CD4-positive, alpha-beta T cell treated with Interleukin-4 for 1 hour (primary cell): ENCODE data around the gene LEFTY2.
"Not testable (repeated sequence)": the region's sequence is repeated elsewhere in the genome, so short reads cannot be mapped to it uniquely, and the experiment has no call there.

Experiments used
- DNase-seq, 2 donors: peaks; one replicate each; pipeline ENCODE4 v3.0.0-alpha.2; 2020 to 2022

The LEFTY2 gene

DNA sequence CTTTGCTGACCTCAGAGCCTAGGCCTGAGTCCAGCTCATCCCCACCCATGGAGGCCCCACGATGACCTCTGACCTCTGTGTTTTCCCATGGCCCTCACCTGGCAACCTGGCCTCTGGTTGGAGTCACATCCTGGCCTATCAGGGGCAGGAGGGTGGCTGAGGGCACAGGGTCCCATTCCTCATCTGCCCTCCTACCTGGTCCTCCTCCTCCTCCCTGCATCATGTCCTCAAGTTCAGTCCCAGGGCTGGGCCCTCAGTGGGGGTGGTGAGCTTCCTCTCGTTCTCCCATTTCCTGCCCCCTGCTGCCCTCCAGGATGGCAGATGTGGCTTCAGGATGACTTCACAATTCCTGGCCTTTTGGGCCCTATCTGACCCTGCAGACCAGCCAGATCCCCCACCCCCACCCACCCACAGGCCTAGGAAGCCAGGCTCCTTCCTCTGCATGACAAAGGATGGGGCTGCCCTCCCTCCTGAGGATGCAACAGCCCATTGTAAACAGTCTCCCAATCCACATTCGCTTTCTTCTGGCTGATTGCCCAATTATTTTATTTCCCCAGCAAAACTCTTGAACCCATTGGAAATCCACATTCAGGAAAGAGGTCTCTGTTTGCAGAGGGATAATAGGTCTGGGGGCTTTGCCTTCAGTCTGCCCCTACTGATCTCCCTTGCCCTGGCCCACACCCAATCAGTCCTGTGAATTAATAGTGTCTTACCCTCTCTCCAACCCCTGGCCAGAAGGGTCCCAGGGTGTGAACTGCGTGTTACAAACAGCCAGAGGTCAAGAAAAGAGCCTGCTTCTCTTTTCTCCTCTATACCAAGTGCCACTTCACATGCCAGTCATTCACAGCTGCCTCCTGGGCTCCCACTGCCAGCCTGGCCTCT is 41.7 kb downstream of the LEFTY2 start:
- no peak for DNase-seq

DNA sequence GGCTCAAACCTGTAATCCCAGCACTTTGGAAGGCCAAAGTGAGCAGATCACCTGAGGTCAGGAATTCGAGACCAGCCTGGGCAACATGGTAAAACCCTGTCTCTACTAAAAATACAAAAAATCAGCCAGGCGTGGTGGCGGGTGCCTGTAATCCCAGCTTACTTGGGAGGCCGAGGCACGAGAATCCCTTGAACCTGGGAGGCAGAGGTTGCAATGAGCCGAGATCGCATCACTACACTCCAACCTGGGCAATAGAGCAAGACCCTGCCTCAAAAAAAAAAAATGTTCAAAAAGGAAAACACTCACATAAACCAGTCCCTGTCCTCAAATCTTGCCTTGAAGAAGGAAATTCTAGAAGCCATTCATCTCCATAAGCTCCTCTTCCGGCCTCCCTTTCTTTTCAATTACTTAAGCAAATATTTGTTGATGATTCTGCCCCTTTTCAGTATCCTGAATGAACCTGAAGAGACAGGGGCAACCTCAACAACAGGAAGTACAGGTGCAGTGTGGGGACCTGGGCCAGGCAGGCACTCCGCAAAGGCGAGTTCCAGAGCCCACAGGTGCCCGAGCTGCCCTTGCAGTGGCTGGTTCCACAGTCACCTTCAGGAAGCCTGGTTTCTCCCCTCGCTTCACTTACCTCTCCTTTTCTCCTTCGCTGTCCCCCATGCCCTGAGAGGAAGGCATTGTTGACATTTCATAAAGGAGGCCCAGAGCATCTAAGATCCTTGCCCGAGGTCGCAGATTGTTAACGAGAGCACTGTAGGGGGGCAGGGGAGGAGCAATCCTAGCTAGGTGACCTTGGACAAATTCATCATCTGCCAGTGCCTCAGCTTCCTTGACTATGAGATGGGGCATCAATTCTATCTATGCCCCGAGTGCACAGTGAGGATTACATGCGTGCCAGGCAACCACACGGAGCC is 43.2 kb downstream of the LEFTY2 start:
- peak; percentile 48 to 49 for DNase-seq

DNA sequence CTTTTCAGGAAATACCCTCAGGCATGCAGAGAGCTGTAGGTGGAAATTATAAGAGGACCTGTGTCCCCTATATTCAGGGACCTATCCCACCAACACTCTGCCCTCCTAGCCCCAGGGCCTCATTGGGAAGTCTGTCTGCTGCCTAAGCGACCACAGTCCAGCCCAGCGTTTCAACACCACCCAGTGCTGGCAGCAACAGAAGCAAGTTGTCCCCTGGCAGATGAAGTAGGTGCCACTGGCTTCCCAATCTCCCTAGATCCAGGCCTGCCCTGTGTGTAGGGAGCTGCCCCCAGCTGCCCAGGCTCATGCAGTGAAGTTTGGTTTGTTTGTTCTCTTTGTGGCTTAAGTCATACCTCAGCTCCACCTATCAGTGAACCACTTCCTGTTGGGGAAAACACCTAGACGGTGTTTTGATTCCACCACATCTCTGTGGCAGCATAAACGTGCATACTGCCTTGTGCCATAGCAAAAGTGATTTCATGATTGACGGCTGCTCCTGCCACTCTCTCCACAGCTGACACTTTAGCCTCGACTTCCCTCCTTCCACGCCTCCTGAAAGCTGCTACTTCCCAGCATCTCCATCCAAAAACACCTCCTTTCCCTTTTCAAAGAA is 44.0 kb downstream of the LEFTY2 start:
- peak; percentile 87 to 89 for DNase-seq

DNA sequence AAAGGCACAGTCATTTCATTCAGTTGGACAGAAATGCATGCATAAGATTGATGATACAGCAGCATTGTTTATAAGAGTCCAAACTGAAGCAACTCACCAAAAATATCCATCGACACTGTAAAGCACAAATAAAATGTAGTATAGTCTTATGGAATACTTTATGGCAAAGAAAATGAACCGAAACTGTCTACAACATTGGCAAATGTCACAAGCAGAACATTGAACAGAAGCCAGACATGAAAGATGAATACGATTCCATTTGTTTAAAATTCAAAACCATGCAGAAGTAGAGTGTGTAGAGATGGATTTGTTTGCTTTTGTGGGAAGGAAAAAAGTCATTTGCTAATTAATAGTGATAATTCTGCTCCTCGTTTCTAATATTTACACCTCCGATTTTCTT is 44.5 kb downstream of the LEFTY2 start:
- no peak for DNase-seq

DNA sequence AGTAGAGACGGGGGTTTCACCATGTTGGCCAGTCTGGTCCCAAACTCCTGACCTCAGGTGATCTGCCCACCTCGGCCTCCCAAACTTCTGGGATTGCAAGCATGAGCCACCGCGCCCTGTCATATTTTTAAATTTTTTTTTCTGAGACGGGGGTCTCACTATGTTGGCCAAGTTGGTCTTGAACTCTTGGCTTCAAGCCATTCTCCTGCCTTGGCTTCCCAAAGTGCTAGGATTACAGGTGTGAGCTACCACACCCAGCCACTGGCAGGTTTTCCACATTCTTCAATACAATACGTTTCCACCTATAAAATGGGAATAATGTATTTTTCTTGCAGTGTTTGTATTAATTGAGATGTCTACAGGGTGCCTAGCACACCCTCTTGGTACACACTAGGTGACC is 48.7 kb downstream of the LEFTY2 start:
- DNase-seq, result no peak

DNA sequence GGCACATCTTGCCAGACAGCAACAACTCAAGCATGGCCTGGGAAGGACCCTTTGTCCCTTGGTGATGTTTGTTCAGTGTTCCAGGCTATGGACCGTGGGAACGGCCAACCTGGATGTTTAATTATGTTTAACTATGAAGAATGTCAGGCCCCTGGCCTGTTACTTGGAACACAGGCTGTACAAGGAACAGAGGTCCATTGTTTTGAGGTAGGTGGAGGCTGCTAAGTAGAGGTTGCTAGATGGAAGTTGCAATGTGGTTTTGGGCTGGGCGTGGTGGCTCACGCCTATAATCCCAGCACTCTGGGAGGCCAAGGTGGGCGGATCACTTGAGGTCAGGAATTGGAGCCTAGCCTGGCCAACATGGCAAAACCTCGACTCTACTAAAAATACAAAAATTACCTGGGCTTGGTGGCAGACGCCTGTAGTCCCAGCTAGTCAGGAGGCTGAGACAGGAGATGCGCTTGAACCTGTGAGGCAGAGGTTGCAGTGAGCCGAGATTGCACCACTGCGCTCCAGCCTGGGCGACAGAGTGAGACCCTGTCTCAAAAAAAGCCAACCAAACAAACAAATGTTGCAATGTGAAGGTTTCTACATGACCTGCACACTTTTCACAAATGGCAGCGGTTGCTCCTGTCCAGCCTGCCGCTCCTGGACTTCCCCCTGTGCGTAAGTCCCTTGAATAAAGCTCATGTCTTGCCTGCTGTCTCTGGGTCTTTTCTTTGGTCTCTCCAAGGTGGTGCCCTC is 49.6 kb downstream of the LEFTY2 start:
- DNase-seq, result no peak

DNA sequence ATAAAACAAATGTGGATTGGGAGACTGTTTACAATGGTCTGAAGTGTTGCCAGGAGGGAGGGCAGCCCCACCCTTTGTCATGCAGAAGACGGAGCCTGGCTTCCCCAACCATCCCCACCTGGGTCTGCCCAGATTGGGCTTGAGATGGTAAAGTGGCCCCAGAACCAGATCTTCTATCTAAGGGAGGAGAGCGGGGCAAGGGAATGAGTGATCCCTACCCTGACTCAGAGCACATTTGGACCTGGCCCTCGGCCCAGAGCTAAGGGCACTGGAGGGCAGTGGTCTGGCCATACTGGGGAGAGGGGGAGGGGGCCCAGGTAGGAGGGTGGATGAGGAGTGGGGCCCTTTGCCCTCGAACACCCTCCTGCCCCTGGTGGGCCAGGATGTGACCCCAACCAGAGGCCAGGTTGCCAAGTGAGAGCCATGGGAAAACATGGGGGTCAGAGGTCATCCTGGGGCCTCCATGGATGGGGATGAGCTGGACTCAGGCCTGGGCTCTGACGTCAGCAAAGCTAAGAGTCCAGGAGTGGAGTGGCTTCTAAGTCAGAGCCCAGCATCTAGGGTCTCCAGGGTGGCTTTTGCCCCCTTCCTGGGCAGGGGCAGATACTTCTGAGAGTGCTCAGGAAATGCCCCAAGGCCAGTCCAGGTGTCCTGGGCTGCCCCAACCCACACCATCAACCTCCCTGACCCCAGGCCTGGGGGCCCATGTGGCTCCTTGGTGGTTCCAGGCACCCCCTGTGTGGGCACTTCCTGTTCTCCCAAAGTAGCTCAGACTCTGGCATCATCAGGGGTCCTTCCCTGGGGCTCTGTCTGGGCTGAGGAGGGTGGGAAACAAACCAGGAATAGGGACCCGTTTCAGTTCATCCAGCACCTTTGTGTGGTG is 50.4 kb downstream of the LEFTY2 start:
- no peak for DNase-seq

DNA sequence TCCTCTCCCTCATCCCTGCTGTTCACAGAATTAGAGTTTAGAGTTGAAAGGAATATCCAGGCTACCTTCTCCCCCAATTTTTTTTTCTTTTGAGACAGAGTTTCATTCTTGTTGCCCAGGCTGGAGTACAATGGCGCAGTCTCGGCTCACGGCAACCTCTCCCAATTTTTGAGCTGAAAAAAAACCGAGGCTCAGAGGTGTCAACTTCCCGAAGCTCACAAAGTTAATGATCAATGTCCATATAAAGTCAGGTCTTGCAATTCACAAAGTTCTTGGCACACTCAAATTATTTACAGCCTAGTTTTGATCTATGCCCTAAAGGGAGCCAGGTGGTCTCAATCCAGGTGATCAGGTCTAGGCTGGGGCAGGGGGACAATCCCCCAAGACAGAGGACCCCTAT is 51.3 kb downstream of the LEFTY2 start:
- no peak for DNase-seq

DNA sequence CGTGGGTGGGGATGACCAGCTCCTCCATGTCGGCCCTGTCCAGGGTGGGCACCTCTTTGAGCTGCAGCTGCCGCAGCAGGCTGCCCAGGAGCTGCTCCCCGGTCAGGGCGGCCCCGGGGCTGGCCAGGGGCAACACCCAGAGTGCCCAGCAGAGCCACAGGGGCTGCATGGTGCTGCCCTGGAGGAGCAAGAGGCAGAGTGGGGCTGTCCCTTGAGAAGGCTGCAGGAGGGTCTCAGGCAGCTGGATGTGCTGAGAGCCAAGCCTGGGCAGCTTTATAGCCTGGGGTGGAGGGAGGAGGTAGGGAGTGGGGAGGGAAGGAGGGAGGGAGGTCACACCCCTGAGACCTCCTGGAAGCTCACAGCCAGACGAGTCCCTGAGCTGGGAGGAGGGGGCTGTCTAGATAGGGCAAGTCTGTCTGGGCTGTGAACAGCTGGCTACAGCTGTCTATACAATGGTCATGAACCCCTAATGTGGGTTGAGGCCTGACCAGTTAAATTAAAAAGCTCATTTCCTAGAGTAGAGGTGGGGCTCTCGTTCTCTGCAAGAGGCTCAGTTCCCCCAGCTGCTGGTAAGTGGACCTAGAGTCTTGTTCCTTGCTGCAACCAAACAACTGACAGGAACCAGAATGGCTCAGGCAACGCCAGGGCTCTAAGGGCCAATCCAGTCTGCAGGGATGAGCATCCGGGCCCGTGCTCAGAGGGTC is 52.0 kb downstream of the LEFTY2 start, which contains the start of gene LEFTY1:
Gene LEFTY1, minus strand, starts transcription at position 249 of the 704 bp plus-strand sequence. Its CDS starts 80 bp downstream, at position 169.
- no peak for DNase-seq

DNA sequence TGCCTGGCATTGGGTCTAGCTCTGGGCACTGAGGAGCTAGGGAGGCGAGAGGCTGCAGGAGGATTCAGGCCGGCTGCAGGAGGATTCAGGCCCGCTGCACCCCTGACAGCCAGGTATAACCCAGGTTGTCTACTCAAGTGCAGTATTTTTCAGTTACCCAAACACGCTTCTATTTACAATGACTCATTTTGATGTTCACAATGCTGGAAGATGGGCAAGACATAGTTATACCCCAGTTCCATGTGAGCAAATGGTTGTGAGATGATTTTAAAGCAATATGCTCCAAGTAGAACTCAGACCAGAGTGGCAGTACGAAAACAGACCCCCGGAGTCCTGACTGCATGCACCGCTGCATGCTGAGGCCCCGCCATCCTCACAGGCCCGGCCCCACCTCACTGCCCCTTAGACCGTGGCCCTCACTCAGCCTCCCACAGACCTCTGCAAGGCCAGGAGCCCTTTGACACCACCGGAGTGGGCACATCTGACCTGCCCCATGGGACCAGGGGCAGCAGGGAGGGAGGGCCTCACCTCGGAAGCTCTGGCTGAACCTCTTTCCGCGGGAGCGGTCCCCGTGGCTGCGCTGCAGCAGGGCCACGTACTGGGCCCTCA is 52.6 kb downstream of the LEFTY2 start:
- DNase-seq, result no peak

DNA sequence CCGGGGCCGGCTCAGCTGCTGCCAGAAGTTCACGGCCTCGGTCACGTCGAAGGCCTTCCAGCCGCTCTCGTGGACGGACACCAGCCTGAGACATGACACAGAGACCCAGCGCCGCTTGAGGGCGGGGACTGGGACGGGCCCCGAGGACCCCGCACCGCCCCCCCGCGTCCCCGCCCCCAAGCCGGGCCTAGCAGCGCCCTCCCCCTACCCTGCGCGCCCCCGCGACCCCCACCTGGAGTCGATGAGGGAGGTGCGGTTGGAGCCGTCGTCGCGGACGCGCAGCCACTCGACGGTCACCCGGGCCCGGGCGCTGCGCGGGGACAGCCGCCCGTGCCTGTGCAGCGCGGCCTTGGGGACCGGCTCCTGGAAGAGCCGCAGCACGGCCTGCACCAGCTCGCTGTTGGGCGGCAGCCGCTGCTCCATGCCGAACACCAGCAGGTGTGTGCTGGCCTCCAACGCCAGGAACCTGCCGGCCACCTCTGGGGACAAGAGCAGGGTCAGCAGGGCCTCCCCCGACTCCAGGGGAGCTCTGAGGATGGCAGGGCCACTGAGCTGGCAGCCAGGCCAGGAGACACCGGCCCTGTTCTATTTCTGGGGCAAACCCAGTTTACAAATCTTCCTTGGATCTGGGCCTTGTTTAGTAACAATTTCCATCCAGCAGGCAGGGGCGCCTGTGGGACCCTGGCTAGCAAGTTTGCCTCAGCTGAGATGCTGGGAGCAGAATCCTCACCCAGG is 53.3 kb downstream of the LEFTY2 start:
- not testable (repeated sequence) for DNase-seq

DNA sequence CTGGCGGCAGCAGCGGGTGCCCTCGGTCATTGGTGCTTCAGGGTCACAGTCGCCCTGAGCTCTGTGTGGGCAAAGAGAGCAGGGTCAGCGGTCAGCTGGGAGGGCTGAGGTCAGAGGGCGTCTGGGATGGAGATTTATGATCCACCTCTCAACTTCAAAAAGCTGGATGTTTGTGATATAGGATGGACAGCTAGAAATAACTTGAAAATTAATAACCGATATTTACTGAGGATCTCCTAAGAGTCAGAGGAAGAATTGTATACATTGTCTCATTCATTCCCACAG is 54.0 kb downstream of the LEFTY2 start:
- no peak for DNase-seq
